ENCODE results near the gene ATXN3L.

DNA sequence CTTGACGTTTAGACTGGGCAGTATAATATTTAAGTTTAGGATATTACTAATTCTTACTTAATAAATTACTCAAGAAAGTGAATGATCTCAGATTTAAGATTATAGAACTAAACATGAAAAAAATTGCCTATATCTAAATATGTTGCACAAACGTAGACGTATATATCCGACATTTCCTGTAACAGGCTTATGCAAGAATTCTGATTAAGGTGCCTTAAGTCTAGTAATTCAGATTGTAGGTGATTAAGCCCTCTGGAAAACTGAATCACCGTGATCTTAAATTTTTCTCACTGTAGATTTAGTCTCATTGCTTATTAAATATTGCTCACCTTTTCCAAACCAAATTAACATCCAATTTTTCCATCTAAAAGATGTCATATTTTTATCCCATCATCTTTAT is 24.0 kb downstream of the ATXN3L start:
- TF ChIP-seq, protein P1, sequence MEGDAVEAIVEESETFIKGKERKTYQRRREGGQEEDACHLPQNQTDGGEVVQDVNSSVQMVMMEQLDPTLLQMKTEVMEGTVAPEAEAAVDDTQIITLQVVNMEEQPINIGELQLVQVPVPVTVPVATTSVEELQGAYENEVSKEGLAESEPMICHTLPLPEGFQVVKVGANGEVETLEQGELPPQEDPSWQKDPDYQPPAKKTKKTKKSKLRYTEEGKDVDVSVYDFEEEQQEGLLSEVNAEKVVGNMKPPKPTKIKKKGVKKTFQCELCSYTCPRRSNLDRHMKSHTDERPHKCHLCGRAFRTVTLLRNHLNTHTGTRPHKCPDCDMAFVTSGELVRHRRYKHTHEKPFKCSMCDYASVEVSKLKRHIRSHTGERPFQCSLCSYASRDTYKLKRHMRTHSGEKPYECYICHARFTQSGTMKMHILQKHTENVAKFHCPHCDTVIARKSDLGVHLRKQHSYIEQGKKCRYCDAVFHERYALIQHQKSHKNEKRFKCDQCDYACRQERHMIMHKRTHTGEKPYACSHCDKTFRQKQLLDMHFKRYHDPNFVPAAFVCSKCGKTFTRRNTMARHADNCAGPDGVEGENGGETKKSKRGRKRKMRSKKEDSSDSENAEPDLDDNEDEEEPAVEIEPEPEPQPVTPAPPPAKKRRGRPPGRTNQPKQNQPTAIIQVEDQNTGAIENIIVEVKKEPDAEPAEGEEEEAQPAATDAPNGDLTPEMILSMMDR (conservative IDR thresholded peaks at IDR 0.05; ENCODE audit: low read depth, low read length): no peak
- TF ChIP-seq EZH2 (IDR thresholded peaks at IDR 0.05; ENCODE audit: low read length, unreplicated experiment) (no peak), EZH2phosphoT487 (IDR thresholded peaks at IDR 0.05; ENCODE audit: borderline replicate concordance, low read length) (no peak)

Measured in PC-3 (cell line).